ENCODE measurements around the gene ELF2.
"Not testable (repeated sequence)": the region's sequence is repeated elsewhere in the genome, so short reads cannot be mapped to it uniquely, and the experiment has no call there.

Gene ELF2

GRCh38 chr4:139207873-139208403 lies 30.9 kb upstream of the ELF2 start:
- Histone ChIP-seq H3K4me3 (ENCODE audit: low read length) (no peak overlapping the region), H3K4me1 (ENCODE audit: control insufficient read depth, insufficient read depth, low read length) (no peaks in the 10 kb centered on the region), H3K9me3 (ENCODE audit: control insufficient read depth, low read length) (no peaks in the 10 kb centered on the region), H3K36me3 (ENCODE audit: control insufficient read depth, insufficient read depth, low read length) (no peaks in the 10 kb centered on the region), H3K27me3 (ENCODE audit: control insufficient read depth, insufficient read depth, low read length) (no peaks in the 10 kb centered on the region), H3K9ac (ENCODE audit: low read length) (no peak overlapping the region)

GRCh38 chr4:139207247-139207646 lies 30.2 kb upstream of the ELF2 start:
- no peaks in the 10 kb centered on the region for H3K36me3 ChIP-seq (ENCODE audit: control insufficient read depth, insufficient read depth, low read length)

GRCh38 chr4:139202991-139203390 lies 26.0 kb upstream of the ELF2 start:
- H3K27me3 ChIP-seq (ENCODE audit: control insufficient read depth, insufficient read depth, low read length): no peaks in the 10 kb centered on the region

More at GRCh38 chr4:139207247-139207646, 30.2 kb upstream of the ELF2 start:
- no peak overlapping the region for H3K4me3 ChIP-seq (ENCODE audit: low read length)
- no peaks in the 10 kb centered on the region for H3K9me3 ChIP-seq (ENCODE audit: control insufficient read depth, low read length)
- no peak overlapping the region for H3K9ac ChIP-seq (ENCODE audit: low read length)
- H3K27me3 ChIP-seq (ENCODE audit: control insufficient read depth, insufficient read depth, low read length): no peaks in the 10 kb centered on the region
- H3K4me1 ChIP-seq (ENCODE audit: control insufficient read depth, insufficient read depth, low read length): no peaks in the 10 kb centered on the region

GRCh38 chr4:139200506-139200905 lies 23.5 kb upstream of the ELF2 start:
- H3K9ac ChIP-seq (ENCODE audit: low read length): no peak overlapping the region
- no peaks in the 10 kb centered on the region for H3K36me3 ChIP-seq (ENCODE audit: control insufficient read depth, insufficient read depth, low read length)
- H3K27me3 ChIP-seq (ENCODE audit: control insufficient read depth, insufficient read depth, low read length): no peaks in the 10 kb centered on the region
- H3K4me1 ChIP-seq (ENCODE audit: control insufficient read depth, insufficient read depth, low read length): no peaks in the 10 kb centered on the region
- H3K4me3 ChIP-seq (ENCODE audit: low read length): no peak overlapping the region
- H3K9me3 ChIP-seq (ENCODE audit: control insufficient read depth, low read length): no peaks in the 10 kb centered on the region

More at GRCh38 chr4:139202991-139203390, 26.0 kb upstream of the ELF2 start:
- no peaks in the 10 kb centered on the region for H3K9me3 ChIP-seq (ENCODE audit: control insufficient read depth, low read length)
- no peaks in the 10 kb centered on the region for H3K36me3 ChIP-seq (ENCODE audit: control insufficient read depth, insufficient read depth, low read length)
- H3K4me1 ChIP-seq (ENCODE audit: control insufficient read depth, insufficient read depth, low read length): no peaks in the 10 kb centered on the region
- H3K9ac ChIP-seq (ENCODE audit: low read length): no peak overlapping the region
- no peak overlapping the region for H3K4me3 ChIP-seq (ENCODE audit: low read length)

- H3K27me3 ChIP-seq (ENCODE audit: control insufficient read depth, insufficient read depth, low read length): no peaks in the 10 kb centered on the region
- no peak overlapping the region for H3K9ac ChIP-seq (ENCODE audit: low read length)
- H3K36me3 ChIP-seq (ENCODE audit: control insufficient read depth, insufficient read depth, low read length): no peaks in the 10 kb centered on the region
- no peaks in the 10 kb centered on the region for H3K4me1 ChIP-seq (ENCODE audit: control insufficient read depth, insufficient read depth, low read length)
- H3K9me3 ChIP-seq (ENCODE audit: control insufficient read depth, low read length): no peaks in the 10 kb centered on the region
- H3K4me3 ChIP-seq (ENCODE audit: low read length): no peak overlapping the region
Observed at GRCh38 chr4:139200102-139200501, 23.1 kb upstream of the ELF2 start.

- not testable (repeated sequence) for H3K27me3 ChIP-seq (ENCODE audit: control insufficient read depth, insufficient read depth, low read length); H3K9ac ChIP-seq (ENCODE audit: low read length); H3K4me1 ChIP-seq (ENCODE audit: control insufficient read depth, insufficient read depth, low read length); H3K4me3 ChIP-seq (ENCODE audit: low read length); H3K9me3 ChIP-seq (ENCODE audit: control insufficient read depth, low read length); H3K36me3 ChIP-seq (ENCODE audit: control insufficient read depth, insufficient read depth, low read length)
Observed at GRCh38 chr4:139197214-139197613, 20.2 kb upstream of the ELF2 start.

GRCh38 chr4:139196462-139196861 lies 19.4 kb upstream of the ELF2 start:
- Histone ChIP-seq H3K36me3 (ENCODE audit: control insufficient read depth, insufficient read depth, low read length) (no peaks in the 10 kb centered on the region), H3K9me3 (ENCODE audit: control insufficient read depth, low read length) (no peaks in the 10 kb centered on the region), H3K4me1 (ENCODE audit: control insufficient read depth, insufficient read depth, low read length) (no peaks in the 10 kb centered on the region), H3K4me3 (ENCODE audit: low read length) (no peak overlapping the region), H3K9ac (ENCODE audit: low read length) (no peak overlapping the region), H3K27me3 (ENCODE audit: control insufficient read depth, insufficient read depth, low read length) (no peaks in the 10 kb centered on the region)

GRCh38 chr4:139191373-139191772 lies 14.4 kb upstream of the ELF2 start:
- Histone ChIP-seq H3K4me3 (ENCODE audit: low read length) (no peak overlapping the region), H3K4me1 (ENCODE audit: control insufficient read depth, insufficient read depth, low read length) (no peaks in the 10 kb centered on the region), H3K36me3 (ENCODE audit: control insufficient read depth, insufficient read depth, low read length) (no peaks in the 10 kb centered on the region), H3K27me3 (ENCODE audit: control insufficient read depth, insufficient read depth, low read length) (no peaks in the 10 kb centered on the region), H3K9me3 (ENCODE audit: control insufficient read depth, low read length) (no peaks in the 10 kb centered on the region), H3K9ac (ENCODE audit: low read length) (no peak overlapping the region)

- Histone ChIP-seq H3K9ac (ENCODE audit: low read length) (no peak overlapping the region), H3K36me3 (ENCODE audit: control insufficient read depth, insufficient read depth, low read length) (no peaks in the 10 kb centered on the region), H3K9me3 (ENCODE audit: control insufficient read depth, low read length) (no peaks in the 10 kb centered on the region), H3K4me1 (ENCODE audit: control insufficient read depth, insufficient read depth, low read length) (no peaks in the 10 kb centered on the region), H3K27me3 (ENCODE audit: control insufficient read depth, insufficient read depth, low read length) (no peaks in the 10 kb centered on the region), H3K4me3 (ENCODE audit: low read length) (no peak overlapping the region)
Observed at GRCh38 chr4:139189972-139190371, 13.0 kb upstream of the ELF2 start.

- Histone ChIP-seq H3K27me3 (ENCODE audit: control insufficient read depth, insufficient read depth, low read length) (no peaks in the 10 kb centered on the region), H3K36me3 (ENCODE audit: control insufficient read depth, insufficient read depth, low read length) (no peaks in the 10 kb centered on the region), H3K9me3 (ENCODE audit: control insufficient read depth, low read length) (no peaks in the 10 kb centered on the region)
Observed at GRCh38 chr4:139189417-139189749, 12.4 kb upstream of the ELF2 start.

GRCh38 chr4:139188648-139189416 lies 11.8 kb upstream of the ELF2 start:
- no peak overlapping the region for H3K4me3 ChIP-seq (ENCODE audit: low read length)
- no peaks in the 10 kb centered on the region for H3K9me3 ChIP-seq (ENCODE audit: control insufficient read depth, low read length)
- H3K27me3 ChIP-seq (ENCODE audit: control insufficient read depth, insufficient read depth, low read length): no peaks in the 10 kb centered on the region
- H3K4me1 ChIP-seq (ENCODE audit: control insufficient read depth, insufficient read depth, low read length): no peaks in the 10 kb centered on the region
- no peak overlapping the region for H3K9ac ChIP-seq (ENCODE audit: low read length)
- no peaks in the 10 kb centered on the region for H3K36me3 ChIP-seq (ENCODE audit: control insufficient read depth, insufficient read depth, low read length)

More at GRCh38 chr4:139189417-139189749, 12.4 kb upstream of the ELF2 start:
- Histone ChIP-seq H3K4me1 (ENCODE audit: control insufficient read depth, insufficient read depth, low read length) (no peaks in the 10 kb centered on the region), H3K9ac (ENCODE audit: low read length) (no peak overlapping the region), H3K4me3 (ENCODE audit: low read length) (no peak overlapping the region)

- no peaks in the 10 kb centered on the region for H3K9me3 ChIP-seq (ENCODE audit: control insufficient read depth, low read length)
- no peak overlapping the region for H3K9ac ChIP-seq (ENCODE audit: low read length)
- no peaks in the 10 kb centered on the region for H3K27me3 ChIP-seq (ENCODE audit: control insufficient read depth, insufficient read depth, low read length)
- H3K36me3 ChIP-seq (ENCODE audit: control insufficient read depth, insufficient read depth, low read length): no peaks in the 10 kb centered on the region
- H3K4me3 ChIP-seq (ENCODE audit: low read length): no peak overlapping the region
- H3K4me1 ChIP-seq (ENCODE audit: control insufficient read depth, insufficient read depth, low read length): no peaks in the 10 kb centered on the region
Observed at GRCh38 chr4:139184129-139184528, 7.1 kb upstream of the ELF2 start.

All from mucosa of stomach (tissue), 1 donor.